ENCODE measurements around the gene TMEM87A.
"Not testable (repeated sequence)": the region's sequence is repeated elsewhere in the genome, so short reads cannot be mapped to it uniquely, and the experiment has no call there.

TMEM87A gene

GRCh38 chr15:42313463-42313862 is 40.2 kb upstream of the TMEM87A start:
- Histone ChIP-seq H3K36me3 (ENCODE audit: control insufficient read depth in 2 of 2, insufficient read depth in 1 of 2, low read length in 2 of 2) (peaks cover 0 to 8% of the 10 kb centered on the region in 2 experiments; a peak in 2 of 3 replicates), H3K4me3 (ENCODE audit: low read depth, low read length) (no peak overlapping the region), H3K27ac (ENCODE audit: extremely low read depth, low read depth, low read length) (no peak overlapping the region), H3K4me1 (ENCODE audit: control insufficient read depth, insufficient read depth, low read length) (no peaks in the 10 kb centered on the region), H3K9me3 (ENCODE audit: control insufficient read depth, insufficient read depth, low read depth, low read length) (no peaks in the 10 kb centered on the region)
- POLR2A ChIA-PET = no interaction called here
- CTCF ChIA-PET = no interaction called here
- TF ChIP-seq ZBTB49 (tag by site-specific recombination; IDR thresholded peaks at IDR 0.05; ENCODE audit: low read depth) = no peak
- no peak for TF ChIP-seq ZNF488 (tag by site-specific recombination; IDR thresholded peaks at IDR 0.05)
- TF ChIP-seq GLIS2 (tag by site-specific recombination; IDR thresholded peaks at IDR 0.05) = no peak
- no peak for TF ChIP-seq MZF1 (tag by site-specific recombination; IDR thresholded peaks at IDR 0.05; ENCODE audit: borderline replicate concordance)
- TF ChIP-seq GLIS1 (tag by site-specific recombination; IDR thresholded peaks at IDR 0.05) = no peak
- TF ChIP-seq ZNF350 (tag by site-specific recombination; IDR thresholded peaks at IDR 0.05) = no peak

- POLR2A ChIA-PET = no interaction called here
- Histone ChIP-seq H3K36me3 (ENCODE audit: control insufficient read depth in 2 of 2, insufficient read depth in 1 of 2, low read length in 2 of 2) (peaks cover 0 to 8% of the 10 kb centered on the region in 2 experiments; a peak in 2 of 3 replicates), H3K4me1 (ENCODE audit: control insufficient read depth, insufficient read depth, low read length) (no peaks in the 10 kb centered on the region), H3K27ac (ENCODE audit: extremely low read depth, low read depth, low read length) (no peak overlapping the region), H3K9me3 (ENCODE audit: control insufficient read depth, insufficient read depth, low read depth, low read length) (no peaks in the 10 kb centered on the region), H3K4me3 (ENCODE audit: low read depth, low read length) (no peak overlapping the region)
- TF ChIP-seq KLF9 (tag by site-specific recombination; IDR thresholded peaks at IDR 0.05; ENCODE audit: low read depth) = no peak
- no peak for TF ChIP-seq ZNF510 (tag by site-specific recombination; IDR thresholded peaks at IDR 0.05; ENCODE audit: insufficient replicate concordance)
- TF ChIP-seq ZBTB20 (tag by site-specific recombination; IDR thresholded peaks at IDR 0.05) = no peak
- no peak for TF ChIP-seq TCF7L2 (IDR thresholded peaks at IDR 0.05; ENCODE audit: borderline replicate concordance, low read depth, low read length)
- no peak for TF ChIP-seq ZNF530 (tag by site-specific recombination; IDR thresholded peaks at IDR 0.05; ENCODE audit: low read depth)
- TF ChIP-seq KLF17 (tag by site-specific recombination; IDR thresholded peaks at IDR 0.05) = no peak
- TF ChIP-seq PRDM10 (tag by site-specific recombination; IDR thresholded peaks at IDR 0.05) = no peak
- CTCF ChIA-PET = no interaction called here
These were observed 33.4 kb upstream of the TMEM87A start for GRCh38 chr15:42306681-42307080.

GRCh38 chr15:42301004-42301403 is 27.8 kb upstream of the TMEM87A start:
- POLR2A ChIA-PET; H3K9me3 ChIP-seq (ENCODE audit: control insufficient read depth, insufficient read depth, low read depth, low read length); H3K4me3 ChIP-seq (ENCODE audit: low read depth, low read length); H3K4me1 ChIP-seq (ENCODE audit: control insufficient read depth, insufficient read depth, low read length); H3K27ac ChIP-seq (ENCODE audit: extremely low read depth, low read depth, low read length); CTCF ChIA-PET; H3K36me3 ChIP-seq (ENCODE audit: control insufficient read depth in 2 of 2, insufficient read depth in 1 of 2, low read length in 2 of 2): not testable (repeated sequence)

All from HEK293 (cell line).